Stimulated activated naive CD8-positive, alpha-beta T cell treated with anti-CD3 and anti-CD28 coated beads, Interleukin-15, amount 100 ng/mL, for 72 hours (primary cell): ENCODE measurements around the gene KCNJ9.
"Not testable (repeated sequence)": the region's sequence is repeated elsewhere in the genome, so short reads cannot be mapped to it uniquely, and the experiment has no call there.

Experiments
- ATAC-seq: fragments of 150-1000 bp; cut with Tn5 transposase; 2 replicates; pipeline ENCODE4 v1.10.0; 2021; ENCODE audit warnings: mild to moderate bottlenecking, moderate library complexity
- DNase-seq, 2 donors: peaks; one replicate each; pipeline ENCODE4 v3.0.0; 2021 to 2022
- H3K27ac Mint-ChIP-seq, 2 donors: one replicate each; pipeline ENCODE4 v1.8.0; 2022; ENCODE audit warnings: mild to moderate bottlenecking in 2 of 2, mixed read lengths in 2 of 2, moderate library complexity in 2 of 2
- H3K27me3 Mint-ChIP-seq: one replicate; pipeline ENCODE4 v1.8.0; 2022; ENCODE audit warnings: mixed read lengths
- H3K4me1 Mint-ChIP-seq: one replicate; pipeline ENCODE4 v1.8.0; 2022; ENCODE audit warnings: mild to moderate bottlenecking, mixed read lengths
- H3K4me3 Mint-ChIP-seq, 2 donors: one replicate each; pipeline ENCODE4 v1.8.0; 2022; ENCODE audit warnings: mild to moderate bottlenecking in 2 of 2, mixed read lengths in 2 of 2, moderate library complexity in 1 of 2
- H3K9me3 Mint-ChIP-seq, 2 donors: one replicate each; pipeline ENCODE4 v1.8.0; 2022; ENCODE audit warnings: mixed read lengths in 2 of 2

The KCNJ9 gene

DNA sequence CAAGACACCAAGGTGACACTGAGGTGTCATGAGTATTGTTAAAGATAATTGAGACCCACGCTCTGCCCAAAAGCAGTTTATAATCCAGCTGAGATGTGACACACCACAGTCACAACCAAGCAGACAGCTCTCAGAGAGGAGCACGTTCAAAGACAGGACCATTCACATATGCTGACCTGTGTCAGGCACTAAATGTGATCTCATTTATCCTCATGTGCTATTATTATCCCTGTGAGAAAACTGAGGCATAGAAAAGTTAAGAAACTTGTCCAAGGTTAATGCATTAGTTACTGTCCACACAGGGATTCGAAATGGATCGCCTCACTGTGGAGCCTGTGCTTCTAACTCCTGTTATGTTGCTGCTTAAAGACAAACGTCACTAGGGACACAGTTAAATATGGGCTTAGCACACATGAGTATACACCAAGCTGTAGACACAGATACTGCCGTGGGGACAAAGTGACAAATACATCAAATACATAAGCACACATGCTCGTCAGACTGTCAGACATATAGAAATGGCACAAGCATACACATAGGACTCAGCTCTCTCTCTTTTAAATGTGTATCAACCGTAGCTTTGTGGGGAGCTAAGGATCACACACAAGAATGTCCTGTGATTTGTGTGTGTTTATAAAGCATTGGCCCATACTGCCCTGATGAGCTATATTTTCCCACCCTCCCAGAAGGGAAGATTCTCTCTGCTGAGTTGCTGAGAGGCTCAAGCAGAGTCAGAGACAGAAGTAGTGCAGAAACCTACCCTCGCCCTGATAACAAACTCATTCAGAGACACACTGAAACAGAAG, 20.6 kb downstream of the KCNJ9 start:
- Mint-ChIP-seq H3K27ac (peak overlapping the region in 1 of 2 donors; percentile 6), H3K4me1 (peaks cover 57% of the 10 kb centered on the region), H3K9me3 (no peaks in the 10 kb centered on the region), H3K4me3 (peak overlapping the region in 1 of 2 donors; percentile 80), H3K27me3 (no peaks in the 10 kb centered on the region)
- ATAC-seq (no peak), DNase-seq (no peak)

DNA sequence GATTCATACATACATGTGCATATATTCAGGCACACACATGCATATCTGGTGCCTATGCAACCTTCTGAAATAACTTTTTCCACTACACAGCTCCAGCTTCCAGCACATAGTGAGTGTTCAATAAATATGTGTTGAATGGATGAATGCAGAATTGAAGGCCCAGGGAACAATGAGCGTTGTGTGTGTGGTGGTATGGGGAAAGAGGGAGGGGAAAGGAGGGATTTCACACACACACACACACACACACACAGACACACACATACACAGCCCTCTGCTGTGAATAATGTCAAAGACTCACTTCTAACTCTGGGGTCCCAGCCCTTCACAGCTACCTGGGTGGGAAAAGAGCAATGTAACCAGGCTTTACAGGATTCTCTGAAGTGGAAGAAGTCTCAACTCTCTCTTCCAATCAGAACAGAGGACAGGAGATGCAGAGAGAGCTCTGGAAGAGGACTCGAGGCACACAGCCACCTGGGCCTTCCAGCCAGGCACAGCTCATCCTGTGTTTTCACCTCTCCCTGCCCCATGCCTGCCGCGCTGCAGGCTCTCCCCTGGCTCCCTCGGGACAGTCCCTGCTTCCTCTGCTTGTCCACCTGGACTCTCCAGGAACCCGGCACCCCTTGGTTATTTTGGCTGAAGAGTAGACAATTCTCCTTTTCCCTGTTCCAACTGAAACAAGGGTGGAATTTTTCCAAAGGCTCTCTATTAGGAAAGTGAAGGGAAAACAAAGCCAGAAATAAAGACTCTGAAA, 22.5 kb downstream of the KCNJ9 start:
- Mint-ChIP-seq H3K27me3 (no peaks in the 10 kb centered on the region), H3K4me1 (peaks cover 51% of the 10 kb centered on the region), H3K27ac (no peak overlapping the region), H3K9me3 (peaks cover 0 to 4% of the 10 kb centered on the region in 2 donors), H3K4me3 (no peak overlapping the region)
- no peak for DNase-seq
- no peak for ATAC-seq

DNA sequence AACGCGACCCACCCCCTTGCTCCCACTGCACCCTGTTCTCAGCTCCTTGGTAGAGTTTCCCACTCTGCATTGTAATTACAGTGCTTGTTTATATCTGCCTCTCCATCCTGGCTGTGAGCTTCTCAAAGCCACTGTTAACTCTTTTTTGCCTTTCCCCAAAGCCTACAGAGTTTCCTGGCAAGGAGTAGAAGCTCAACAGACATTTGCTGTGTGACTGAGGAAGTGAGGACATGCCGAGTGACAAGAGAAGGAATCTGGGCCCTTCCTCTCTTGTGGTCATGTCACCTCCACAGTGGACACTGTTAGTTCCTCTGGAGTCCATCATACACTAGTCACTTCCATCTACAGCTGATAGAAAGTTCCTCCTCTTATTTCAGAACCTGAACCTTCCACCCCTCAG, 23.1 kb downstream of the KCNJ9 start:
- Mint-ChIP-seq H3K4me1 (peaks cover 50% of the 10 kb centered on the region), H3K9me3 (peaks cover 0 to 5% of the 10 kb centered on the region in 2 donors), H3K4me3 (no peak overlapping the region), H3K27ac (no peak overlapping the region), H3K27me3 (no peaks in the 10 kb centered on the region)
- ATAC-seq (no peak), DNase-seq (no peak)

GRCh38 chr1:160105155-160105554, 23.8 kb downstream of the KCNJ9 start:
- peaks cover 0 to 5% of the 10 kb centered on the region in 2 donors for H3K9me3 Mint-ChIP-seq
- no peak overlapping the region for H3K4me3 Mint-ChIP-seq
- DNase-seq (no peak), ATAC-seq (no peak)
- H3K27me3 Mint-ChIP-seq = no peaks in the 10 kb centered on the region
- peaks cover 43% of the 10 kb centered on the region for H3K4me1 Mint-ChIP-seq
- no peak overlapping the region for H3K27ac Mint-ChIP-seq

DNA sequence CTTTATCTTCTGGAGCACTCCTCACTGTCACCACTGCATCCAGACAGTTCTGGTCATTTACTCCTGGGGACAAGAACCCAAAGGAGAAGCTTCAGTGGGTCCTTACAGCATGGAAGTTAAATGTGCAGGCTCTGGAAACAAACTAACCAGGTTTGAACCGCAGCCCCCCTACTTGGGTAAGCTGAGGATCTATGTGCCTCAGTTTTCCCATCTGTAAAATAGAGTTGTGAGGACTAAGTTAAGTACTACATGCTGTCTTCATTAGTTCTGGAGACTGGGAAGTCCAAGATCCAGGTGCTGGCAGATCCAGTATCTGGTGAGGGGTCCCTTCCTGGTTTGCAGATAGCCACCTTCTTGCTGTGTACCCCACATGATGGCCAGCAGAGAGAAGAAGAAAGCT, 26.2 kb downstream of the KCNJ9 start:
- H3K4me3 Mint-ChIP-seq = no peak overlapping the region
- H3K27me3 Mint-ChIP-seq = no peaks in the 10 kb centered on the region
- no peak overlapping the region for H3K27ac Mint-ChIP-seq
- peaks cover 0 to 5% of the 10 kb centered on the region in 2 donors for H3K9me3 Mint-ChIP-seq
- H3K4me1 Mint-ChIP-seq = peaks cover 20% of the 10 kb centered on the region
- no peak for DNase-seq
- no peak for ATAC-seq

GRCh38 chr1:160108888-160109662, 27.7 kb downstream of the KCNJ9 start:
- peaks cover 9% of the 10 kb centered on the region for H3K4me1 Mint-ChIP-seq
- DNase-seq (peak; percentile 37 to 48), ATAC-seq (peak; percentile 62)
- peak overlapping the region; percentile 93 to 95 for H3K27ac Mint-ChIP-seq
- H3K4me3 Mint-ChIP-seq = no peak overlapping the region
- peaks cover 0 to 5% of the 10 kb centered on the region in 2 donors for H3K9me3 Mint-ChIP-seq
- H3K27me3 Mint-ChIP-seq = no peaks in the 10 kb centered on the region

- Mint-ChIP-seq H3K4me1 (peaks cover 9% of the 10 kb centered on the region), H3K27ac (peak overlapping the region in 1 of 2 donors; percentile 66), H3K4me3 (no peak overlapping the region), H3K9me3 (peaks cover 0 to 5% of the 10 kb centered on the region in 2 donors), H3K27me3 (no peaks in the 10 kb centered on the region)
- no peak for ATAC-seq
- DNase-seq = no peak
Observed at GRCh38 chr1:160109686-160110085, 28.3 kb downstream of the KCNJ9 start.

DNA sequence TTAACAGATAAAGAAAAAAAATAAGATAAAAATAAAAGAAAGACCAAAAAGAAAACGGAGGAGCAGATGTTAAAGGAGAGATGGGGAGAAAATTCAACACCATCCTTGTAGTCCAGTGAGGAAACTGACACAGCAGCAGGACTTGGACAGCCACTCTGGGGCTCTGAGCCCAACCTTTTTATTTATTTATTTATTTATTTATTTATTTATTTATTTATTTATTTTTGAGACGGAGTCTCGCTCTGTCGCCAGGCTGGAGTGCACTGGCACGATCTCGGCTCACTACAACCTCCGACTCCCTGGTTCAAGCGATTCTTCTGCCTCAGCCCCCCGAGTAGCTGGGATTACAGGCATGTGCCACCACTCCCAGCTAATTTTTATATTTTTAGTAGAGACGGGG, 30.1 kb downstream of the KCNJ9 start:
- not testable (repeated sequence) for H3K27ac Mint-ChIP-seq, H3K27me3 Mint-ChIP-seq, DNase-seq, H3K4me3 Mint-ChIP-seq, H3K4me1 Mint-ChIP-seq, ATAC-seq, H3K9me3 Mint-ChIP-seq

DNA sequence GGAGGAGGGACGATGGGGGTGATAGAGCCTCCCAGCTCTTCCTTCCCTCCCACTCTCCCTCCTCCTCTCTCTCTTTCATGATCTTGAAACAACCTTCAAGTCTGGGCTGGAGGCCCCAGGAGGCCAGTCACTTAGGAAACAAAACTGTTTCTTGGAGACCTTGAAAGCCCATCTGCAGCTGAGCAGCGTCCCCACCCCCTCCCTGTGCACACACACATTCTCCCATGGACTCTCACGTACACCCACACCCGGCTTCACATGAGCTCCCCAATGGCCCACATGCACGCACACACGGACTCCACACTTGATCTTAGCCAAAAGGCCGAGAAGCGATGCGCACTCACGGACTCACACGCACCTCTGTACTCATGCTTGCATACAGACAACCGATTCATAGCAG, 31.0 kb downstream of the KCNJ9 start:
- H3K9me3 Mint-ChIP-seq = peaks cover 0 to 5% of the 10 kb centered on the region in 2 donors
- peaks cover 10% of the 10 kb centered on the region for H3K27me3 Mint-ChIP-seq
- H3K27ac Mint-ChIP-seq = no peak overlapping the region
- no peak overlapping the region for H3K4me3 Mint-ChIP-seq
- no peak for ATAC-seq
- H3K4me1 Mint-ChIP-seq = peaks cover 9% of the 10 kb centered on the region
- no peak for DNase-seq

GRCh38 chr1:160113407-160113806, 32.1 kb downstream of the KCNJ9 start:
- Mint-ChIP-seq H3K27ac (no peak overlapping the region), H3K4me3 (no peak overlapping the region), H3K9me3 (peaks cover 0 to 5% of the 10 kb centered on the region in 2 donors), H3K4me1 (peaks cover 9% of the 10 kb centered on the region), H3K27me3 (peaks cover 10% of the 10 kb centered on the region)
- no peak for DNase-seq
- no peak for ATAC-seq

DNA sequence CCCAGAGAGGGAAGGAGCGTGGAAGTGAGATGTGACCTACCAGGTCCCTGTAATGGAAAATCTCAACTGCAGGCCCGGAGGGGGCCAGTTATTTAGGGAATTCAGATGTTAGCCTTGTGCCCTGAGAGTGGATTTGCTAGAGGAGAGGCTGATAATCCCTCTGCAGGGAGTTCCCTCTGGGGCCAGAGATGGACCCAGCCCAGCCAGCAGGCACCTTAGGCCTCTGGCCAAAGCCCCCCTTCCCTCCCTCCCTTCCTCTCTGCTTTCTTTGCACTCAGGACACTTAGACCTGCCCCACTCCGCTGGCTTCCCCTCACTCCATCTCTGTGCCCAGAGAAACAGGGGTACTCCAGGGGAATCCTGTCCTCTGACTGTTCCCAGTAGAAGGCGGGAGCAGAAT, 32.7 kb downstream of the KCNJ9 start:
- H3K27me3 Mint-ChIP-seq = peaks cover 10% of the 10 kb centered on the region
- H3K4me3 Mint-ChIP-seq = no peak overlapping the region
- peaks cover 3% of the 10 kb centered on the region for H3K4me1 Mint-ChIP-seq
- no peak overlapping the region for H3K27ac Mint-ChIP-seq
- DNase-seq (no peak), ATAC-seq (no peak)
- no peaks in the 10 kb centered on the region for H3K9me3 Mint-ChIP-seq

DNA sequence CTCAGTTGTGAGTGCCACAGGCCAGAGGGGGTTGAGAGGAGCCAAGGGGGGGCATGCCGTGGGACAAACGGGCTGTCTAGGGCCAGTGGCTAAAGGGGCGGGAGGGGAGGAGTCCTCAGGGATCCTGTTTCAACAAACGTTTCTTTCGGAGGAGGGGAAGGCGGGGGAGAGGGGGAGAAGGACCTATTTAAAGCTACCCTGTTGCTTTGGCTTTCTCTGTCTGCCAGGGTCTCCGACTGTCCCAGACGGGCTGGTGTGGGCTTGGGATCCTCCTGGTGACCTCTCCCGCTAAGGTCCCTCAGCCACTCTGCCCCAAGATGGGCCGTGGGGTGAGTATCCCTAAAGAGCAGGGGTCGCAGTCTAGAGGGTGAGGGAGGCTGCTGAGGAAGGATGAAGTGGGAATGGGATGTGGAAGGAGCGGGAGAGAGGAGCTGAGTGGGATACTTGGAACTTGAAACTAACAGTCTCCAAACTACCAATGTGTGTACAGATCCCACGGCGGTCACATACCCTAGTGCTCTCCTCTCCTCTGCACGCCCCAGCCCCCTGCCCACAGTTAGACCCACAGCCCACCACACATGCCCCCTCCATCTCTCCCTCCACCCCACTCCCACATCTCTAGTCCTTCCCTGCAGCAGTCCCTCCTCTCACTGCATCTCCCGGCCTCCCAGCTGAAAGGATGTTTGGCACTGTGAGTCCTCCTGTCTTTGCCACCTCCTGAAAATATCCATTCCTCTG, 34.4 kb downstream of the KCNJ9 start, which contains the start of gene ATP1A2:
Gene ATP1A2 (plus strand): TSS at position 215 of the 738 bp plus-strand sequence. CDS start 103 bp downstream, at position 318.
- Mint-ChIP-seq H3K27me3 (peaks cover 10% of the 10 kb centered on the region), H3K27ac (no peak within 1 kb of the TSS), H3K4me1 (no peaks in the 10 kb centered on the region), H3K4me3 (no peak within 1 kb of the TSS), H3K9me3 (no peaks in the 10 kb centered on the region)
- no peak for DNase-seq
- ATAC-seq = no peak

GRCh38 chr1:160116283-160117147, 35.2 kb downstream of the KCNJ9 start:
- no peak for DNase-seq
- no peak overlapping the region for H3K27ac Mint-ChIP-seq
- peaks cover 10% of the 10 kb centered on the region for H3K27me3 Mint-ChIP-seq
- H3K4me3 Mint-ChIP-seq = no peak overlapping the region
- H3K9me3 Mint-ChIP-seq = no peaks in the 10 kb centered on the region
- ATAC-seq = no peak
- no peaks in the 10 kb centered on the region for H3K4me1 Mint-ChIP-seq

DNA sequence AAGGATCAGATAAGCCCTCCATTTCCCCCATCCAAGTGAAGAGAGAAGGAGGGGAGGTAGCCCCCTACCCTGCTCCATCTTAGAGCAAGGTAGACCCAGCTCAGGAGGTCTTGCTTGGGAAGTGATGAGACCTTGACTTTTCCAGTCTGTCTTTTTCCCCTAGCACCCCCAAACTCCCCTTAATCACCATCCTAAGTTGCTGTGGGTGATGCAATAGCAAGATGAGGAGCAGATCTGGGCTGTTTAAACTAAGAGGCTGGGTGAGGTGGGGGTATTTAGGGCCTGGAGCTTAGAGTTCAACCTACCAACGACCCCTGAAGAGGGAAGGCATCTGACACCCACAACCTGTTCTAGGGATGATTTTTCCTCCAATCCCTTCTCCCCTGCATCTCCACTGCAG, 36.0 kb downstream of the KCNJ9 start:
- Mint-ChIP-seq H3K9me3 (no peaks in the 10 kb centered on the region), H3K4me1 (no peaks in the 10 kb centered on the region), H3K27ac (no peak overlapping the region), H3K27me3 (peaks cover 10% of the 10 kb centered on the region), H3K4me3 (no peak overlapping the region)
- DNase-seq = no peak
- no peak for ATAC-seq
